Amygdala (tissue), 56 donors: Measurements from ENCODE around the gene FIGNL1.

Experiments
- DNase-seq, 56 donors: peaks; one replicate each; lab custom pipeline; 2025; lab: John Stamatoyannopoulos, UW

The FIGNL1 gene, protein sequence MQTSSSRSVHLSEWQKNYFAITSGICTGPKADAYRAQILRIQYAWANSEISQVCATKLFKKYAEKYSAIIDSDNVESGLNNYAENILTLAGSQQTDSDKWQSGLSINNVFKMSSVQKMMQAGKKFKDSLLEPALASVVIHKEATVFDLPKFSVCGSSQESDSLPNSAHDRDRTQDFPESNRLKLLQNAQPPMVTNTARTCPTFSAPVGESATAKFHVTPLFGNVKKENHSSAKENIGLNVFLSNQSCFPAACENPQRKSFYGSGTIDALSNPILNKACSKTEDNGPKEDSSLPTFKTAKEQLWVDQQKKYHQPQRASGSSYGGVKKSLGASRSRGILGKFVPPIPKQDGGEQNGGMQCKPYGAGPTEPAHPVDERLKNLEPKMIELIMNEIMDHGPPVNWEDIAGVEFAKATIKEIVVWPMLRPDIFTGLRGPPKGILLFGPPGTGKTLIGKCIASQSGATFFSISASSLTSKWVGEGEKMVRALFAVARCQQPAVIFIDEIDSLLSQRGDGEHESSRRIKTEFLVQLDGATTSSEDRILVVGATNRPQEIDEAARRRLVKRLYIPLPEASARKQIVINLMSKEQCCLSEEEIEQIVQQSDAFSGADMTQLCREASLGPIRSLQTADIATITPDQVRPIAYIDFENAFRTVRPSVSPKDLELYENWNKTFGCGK

DNA sequence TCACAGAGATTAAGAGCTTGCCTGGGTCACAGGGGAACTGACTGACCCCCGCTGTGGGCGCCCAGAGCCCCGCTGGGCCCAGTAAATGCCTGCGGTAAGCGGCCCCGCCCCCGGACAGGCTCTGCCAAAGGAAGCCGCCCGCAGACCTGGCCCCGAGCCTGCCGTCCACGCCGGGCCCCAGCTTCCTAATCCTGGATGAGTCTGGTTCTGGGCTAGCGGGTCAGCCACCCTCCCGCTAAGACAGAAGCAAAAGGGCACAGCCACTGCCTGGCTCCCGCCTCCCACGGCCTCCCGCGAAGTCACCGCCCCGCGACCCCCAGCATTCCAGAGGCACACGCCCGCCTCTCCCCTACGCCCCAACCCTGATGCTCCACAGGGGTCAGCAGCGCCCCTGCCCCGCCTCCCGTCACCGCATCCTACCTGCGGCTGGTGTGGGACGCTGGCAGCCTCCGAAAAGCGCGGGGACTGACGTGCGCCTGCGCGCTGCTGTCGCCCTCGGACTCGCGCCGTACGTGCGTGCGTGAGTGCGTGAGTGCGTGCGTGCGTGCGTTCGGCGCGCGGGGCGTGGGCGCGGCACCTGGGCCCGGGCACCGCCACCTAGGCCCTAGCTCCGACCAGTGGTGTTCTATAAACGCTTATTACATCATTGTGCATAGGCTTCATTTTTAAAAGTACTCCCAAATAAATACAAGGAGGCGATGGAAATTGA, at the start of gene FIGNL1:
Gene FIGNL1, minus strand, starts transcription at position 470 of the 709 bp plus-strand sequence. CDS start 3,063 bp downstream, outside the sequence.
- peak in 52 of 56 donors; percentile 11 to 83 (median 58) for DNase-seq

DNA sequence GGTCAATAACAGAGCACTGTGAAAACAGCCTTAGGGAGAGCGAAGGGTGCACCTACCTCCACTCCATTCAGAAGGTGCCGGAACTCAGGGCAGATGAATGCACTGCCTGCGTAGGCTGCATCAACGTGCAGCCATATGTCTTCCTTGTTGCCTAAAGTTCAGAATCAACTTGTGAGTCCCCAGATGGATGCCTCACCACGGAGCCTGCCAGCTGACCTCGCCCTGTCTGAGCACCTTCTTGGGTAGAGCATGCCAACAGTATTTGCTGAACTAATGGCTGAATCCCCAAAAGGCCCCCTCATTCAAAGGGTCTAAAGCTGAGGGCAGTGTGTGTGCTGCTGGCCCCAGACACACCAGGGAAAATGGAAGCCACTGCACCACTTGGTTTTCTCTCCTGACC, 48.9 kb upstream of the FIGNL1 start:
- no peak for DNase-seq

DNA sequence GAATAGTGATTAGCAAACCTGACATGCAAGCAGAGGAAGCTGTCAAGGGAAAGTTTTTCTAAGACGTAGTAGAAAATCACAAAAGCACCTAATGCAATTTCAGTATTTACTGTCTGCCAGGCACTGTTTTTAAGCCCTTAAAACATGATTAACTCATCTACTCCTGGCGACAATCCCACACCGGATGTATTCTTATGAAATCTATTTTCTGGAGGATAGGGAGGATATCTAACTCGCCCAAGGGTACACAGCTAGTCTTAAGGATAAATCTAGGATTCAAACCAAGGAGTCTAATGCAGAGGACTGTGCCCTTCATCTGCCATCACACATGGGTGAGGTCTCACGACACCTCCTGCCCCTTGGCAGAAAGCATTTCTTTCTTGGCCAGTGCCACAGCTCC, 47.8 kb upstream of the FIGNL1 start:
- no peak for DNase-seq

DNA sequence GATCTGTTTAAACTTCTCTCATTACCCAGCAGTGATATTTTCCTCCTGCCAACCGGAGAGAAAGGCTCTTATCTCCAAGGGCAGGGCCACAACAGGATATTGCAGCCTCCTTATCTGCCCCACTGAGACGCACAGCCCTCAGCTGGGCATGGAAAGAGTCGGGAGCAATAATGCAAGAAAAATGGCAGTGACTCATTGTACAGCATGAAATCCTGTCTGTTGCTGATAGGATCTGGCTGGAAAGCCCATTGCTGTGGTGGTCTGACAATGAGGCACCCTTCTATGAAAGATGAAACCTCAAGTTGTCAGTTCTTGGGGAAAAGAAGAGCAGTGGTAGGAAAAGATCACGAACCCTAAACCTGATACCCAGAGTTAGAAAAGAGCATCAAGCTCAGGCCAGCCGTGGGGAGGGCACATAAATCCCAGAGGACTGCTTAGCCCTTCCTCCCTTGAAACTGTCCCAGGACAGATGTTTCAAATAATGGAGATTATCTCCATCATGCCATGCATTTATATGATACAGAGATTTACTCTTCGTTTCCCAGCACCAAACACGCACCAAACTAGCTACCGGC, 47.0 kb upstream of the FIGNL1 start:
- DNase-seq, result no peak

DNA sequence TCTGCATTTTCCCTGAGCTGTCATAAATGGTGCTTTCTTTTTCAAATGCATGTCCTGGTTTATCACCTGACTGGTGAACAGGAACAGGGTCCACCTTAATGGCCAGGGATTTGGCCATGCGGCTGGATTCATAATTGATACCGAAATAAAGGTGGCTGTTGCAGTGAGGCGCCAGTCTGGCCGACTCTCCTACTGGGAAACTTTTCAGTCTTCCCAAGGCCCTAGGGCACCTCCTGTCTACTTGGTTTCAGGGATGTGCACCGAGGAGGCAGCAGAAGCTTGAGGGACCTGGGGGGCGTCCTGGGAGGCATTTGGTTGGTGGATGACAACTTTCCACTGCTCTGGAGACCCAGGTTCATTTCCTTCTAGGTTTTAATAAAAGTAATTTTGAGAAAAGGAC, 46.4 kb upstream of the FIGNL1 start:
- no peak for DNase-seq

DNA sequence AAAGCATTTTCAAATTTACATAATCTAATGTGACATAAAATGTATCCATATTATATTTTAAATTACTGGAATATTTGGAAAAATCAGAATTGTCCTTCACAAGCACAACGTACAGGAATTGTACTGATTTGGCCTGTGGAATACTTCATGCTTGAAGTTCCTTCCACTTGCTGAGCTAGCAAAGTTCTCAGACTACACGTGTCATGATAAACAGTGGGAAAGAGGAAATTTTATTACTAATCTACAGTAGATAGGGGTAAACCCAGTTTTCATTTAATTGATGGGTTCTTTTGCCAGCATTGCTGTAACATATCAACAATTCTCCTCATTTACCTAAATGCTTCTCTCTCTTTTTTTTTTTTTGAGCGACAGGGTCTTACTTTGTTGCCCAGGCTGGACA, 45.6 kb upstream of the FIGNL1 start:
- DNase-seq, result no peak

DNA sequence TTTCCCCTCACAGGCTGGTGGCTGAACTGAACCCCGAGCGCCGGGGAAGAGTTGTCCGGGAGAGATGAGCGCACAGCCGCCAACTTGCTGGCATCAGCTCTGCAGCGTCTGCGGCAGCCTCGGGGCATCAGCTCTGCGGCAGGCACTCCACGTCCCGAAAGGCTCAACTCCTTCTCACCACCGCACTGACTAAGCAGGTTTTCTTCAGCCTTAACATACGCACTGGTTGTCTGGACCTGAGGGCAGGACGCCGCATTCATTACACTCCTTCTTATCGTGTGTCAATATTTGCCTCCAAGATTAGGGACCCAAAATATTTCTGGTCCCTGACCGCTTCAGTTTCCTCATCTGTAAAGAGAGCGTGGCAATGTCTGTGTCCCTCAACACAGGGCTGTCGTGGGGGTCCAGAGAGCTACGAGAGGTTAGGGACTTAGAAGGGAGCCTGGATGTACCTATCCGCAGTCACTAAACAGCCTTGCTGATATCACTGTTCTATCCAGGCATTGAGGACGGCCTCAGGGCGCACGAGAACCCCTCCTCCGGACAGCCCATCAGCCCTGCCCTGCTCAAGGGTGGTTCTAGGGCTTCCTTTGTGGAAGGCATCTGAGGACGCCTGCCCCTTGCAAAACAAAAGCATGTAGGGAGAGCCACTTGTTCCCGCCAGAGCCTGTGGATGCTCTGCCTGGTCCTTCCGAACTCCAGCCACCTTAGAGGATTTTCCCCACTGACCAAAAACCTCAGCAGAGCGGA, 42.8 kb upstream of the FIGNL1 start:
- no peak for DNase-seq

DNA sequence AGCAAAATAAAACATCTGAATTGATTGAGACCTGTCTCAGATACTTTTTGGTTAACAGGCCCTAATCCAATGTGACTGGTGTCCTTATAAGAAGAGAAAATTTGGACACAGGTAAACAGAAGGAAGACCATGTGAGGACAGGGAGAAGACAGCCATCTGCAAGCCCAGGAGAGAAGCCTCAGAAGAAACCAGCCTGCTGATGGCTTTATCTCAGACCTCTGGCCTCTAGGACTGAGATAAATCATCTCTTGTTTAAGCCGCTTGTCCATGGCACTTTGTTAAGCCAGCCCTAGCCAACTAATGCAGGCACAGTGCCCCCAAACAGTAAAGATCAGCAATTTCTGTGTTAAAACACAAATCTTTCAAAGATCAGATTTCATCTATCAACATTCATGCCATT, 41.8 kb upstream of the FIGNL1 start:
- no peak for DNase-seq

DNA sequence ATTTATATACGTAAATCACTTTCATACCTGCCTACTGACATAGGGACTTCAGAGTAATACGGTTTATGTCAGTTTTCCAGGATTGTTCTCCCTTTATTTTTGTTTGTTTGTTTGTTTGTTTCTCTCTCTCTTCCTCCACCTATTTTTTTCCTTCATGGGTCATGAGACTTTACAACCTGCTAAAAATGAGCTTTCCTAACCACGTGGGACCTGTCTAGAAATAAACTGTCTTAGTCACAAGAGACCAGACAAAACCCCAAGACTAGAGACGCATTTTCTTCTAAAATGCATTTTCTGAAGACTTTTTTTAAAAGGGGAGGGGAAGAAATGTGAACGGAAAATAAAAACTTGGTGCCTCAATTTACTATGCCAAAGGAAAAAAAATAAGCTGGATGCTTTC, 41.1 kb upstream of the FIGNL1 start:
- DNase-seq, result no peak

DNA sequence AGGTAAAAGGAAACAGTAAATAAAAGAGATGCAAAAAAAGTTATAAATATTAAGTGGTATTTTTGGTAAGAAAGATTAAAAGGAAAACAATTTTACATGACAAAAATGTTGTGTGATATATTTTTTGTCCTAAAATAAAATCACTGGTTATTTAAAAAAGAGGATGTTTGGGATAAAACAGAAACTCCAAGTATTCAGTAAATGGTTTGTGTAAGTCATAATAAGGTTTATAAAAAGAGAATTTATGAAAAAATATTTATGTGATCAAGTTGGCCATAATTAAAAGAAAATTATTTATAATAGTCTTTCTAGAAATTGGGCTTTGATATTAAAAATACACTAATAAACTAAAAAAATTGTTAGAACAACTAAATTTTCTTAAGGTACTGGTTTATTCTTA, 38.2 kb upstream of the FIGNL1 start:
- DNase-seq, result no peak

DNA sequence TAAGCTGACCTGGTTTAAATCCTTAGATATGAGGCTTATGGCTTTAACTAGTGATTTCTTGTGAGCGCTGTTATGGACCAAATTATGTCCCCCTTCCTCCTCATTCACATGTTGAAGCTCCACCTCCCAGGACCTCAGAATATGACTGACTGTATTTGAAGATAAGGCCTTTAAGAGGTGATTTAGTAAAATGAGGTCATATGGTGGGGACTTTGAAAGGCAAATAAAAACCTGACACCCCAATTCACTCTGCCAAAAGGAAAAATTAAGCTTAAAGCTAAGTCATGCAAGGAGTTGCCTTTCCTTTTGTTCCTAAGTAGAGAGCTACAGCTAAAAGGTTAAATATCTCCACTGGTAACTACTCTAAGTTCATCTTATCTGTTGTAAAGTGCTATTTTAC, 36.4 kb upstream of the FIGNL1 start:
- no peak for DNase-seq

DNA sequence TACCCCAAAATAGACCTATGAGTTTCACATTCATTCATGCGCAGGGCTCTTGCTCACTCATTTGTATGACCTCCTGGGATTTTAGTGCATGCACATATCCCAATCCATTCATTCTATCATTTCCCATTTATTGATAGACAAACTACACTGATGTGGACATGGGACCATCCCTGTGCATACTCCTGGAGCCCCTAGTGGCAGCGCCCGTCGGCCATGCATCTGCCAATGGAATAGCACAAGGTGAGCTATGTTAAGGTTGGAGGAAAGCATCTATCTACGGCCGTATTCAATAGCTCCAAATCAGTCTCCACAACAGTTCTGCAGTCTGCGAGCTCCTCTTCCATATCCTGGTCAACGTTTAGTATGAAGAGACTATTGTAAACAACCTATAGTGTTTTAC, 31.7 kb upstream of the FIGNL1 start:
- no peak for DNase-seq

DNA sequence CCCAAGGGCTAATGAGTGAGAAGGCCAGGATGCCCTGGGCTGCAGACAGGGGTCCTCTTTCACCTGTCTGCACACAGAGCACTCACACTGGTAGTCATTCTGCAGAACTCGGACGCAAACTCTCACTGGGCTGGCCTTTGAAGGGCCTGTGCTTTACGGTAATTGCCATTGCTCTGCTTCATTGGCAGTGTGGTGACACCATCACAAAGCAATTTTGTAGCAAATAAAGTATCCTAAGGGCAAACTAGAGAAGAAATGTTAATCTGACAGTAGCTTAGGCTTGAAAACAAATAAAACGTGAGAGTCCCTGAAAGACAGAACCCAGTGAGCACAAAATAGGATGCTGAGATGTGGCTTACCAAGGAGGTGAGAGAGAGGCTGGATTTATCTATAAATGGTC, 30.6 kb upstream of the FIGNL1 start:
- no peak for DNase-seq

DNA sequence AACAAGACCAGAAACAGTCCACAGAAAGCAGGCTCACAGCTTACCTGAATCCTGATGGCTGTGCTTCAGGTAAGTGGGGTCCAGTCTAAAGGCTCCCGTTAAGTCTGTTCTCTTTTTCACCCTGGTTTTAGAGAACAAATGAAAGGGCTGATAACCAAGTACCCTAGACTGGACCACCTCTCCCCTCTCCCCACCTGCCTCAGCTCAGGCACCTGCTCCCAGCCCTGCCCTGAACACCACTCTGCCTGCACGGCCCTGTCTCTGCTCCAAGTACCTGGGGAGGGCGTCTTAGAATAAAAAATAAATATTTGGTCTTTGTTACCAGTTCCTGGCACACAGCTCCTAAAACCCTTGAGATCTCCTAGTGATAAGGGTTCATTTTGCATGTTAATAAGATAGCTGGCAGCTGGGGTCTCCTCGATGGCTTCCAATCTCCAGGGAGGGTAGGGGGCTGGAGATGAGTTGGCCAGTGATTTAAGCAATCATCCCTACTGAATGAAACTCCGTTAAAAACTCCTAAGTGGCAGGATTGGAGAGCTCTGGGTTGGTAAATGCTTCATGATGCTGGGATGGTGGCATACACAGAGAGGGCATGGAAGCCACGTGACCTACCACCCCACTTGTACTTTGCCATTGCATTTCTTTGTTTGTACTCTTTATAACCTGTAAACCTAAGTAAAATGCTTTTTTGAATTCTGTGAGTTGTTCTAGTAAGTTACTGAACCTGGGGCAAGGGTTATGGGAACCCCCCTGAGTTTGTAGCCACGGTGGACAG, 29.8 kb upstream of the FIGNL1 start:
- DNase-seq, result no peak

DNA sequence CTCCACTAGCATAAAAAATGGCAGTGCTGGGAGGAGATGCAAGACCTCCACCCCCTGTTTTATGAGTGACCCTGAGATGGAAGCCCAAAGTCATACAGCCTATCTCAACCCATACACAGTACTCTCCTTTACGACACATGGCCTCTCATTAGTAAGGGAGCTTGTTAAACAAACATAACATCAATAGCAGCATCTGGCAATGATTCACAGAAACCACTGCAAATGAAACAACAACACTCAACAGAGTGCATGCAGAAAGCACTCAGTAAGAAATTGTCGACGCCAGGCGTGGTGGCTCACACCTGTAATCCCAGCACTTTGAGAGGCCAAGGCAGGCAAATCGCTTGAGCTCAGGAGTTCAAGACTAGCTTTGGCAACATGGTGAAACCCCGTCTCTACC, 27.5 kb upstream of the FIGNL1 start:
- DNase-seq, result no peak

DNA sequence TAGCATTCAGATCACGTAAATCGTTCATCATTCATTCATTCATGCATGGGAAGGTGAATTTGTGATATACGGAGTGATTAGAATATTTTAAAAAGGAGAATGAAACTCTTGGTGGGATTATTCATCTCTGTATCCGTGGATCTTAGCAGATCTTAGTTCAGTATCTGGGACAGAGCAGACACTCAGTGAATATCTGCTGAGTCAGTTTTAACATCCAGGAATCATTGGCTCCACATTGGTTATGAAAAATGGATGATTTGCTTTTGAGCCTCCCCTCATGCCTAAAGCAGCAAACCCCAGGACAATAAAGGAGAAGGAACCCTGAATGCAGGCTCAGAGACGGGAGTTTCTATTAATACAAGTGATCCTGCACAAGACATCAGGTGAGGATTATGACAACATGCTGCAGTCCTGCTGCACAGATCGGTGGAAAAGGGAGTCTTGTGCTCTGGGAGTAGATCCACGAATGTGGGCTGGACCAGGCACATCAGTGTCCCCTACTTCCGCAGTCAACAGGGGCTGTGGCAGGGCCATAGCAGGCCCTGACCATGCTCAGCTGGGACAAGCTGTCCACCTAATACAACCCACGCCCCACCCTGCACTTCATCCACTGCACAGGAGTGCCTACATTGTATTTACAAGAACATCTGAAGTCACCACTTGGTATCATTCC, 26.9 kb upstream of the FIGNL1 start:
- no peak for DNase-seq

DNA sequence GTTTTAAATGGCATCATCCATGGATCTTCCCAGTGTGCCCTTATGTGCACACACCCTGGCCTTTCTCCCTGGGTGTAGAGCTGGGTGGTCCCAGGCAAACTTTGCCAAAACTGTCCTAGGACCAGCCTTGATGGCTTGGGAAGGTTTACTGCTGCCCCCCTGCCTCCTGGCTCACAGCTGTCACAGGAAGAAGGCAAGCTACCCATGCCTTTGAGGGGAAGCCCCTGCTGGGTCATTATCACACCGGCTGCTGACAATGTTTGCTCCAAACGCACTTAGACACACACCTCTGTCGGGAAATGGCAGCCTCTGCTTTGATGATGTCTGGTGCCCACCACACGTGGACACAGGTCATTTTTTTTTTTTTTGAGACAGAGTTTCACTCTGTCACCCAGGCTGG, 25.2 kb upstream of the FIGNL1 start:
- no peak for DNase-seq

DNA sequence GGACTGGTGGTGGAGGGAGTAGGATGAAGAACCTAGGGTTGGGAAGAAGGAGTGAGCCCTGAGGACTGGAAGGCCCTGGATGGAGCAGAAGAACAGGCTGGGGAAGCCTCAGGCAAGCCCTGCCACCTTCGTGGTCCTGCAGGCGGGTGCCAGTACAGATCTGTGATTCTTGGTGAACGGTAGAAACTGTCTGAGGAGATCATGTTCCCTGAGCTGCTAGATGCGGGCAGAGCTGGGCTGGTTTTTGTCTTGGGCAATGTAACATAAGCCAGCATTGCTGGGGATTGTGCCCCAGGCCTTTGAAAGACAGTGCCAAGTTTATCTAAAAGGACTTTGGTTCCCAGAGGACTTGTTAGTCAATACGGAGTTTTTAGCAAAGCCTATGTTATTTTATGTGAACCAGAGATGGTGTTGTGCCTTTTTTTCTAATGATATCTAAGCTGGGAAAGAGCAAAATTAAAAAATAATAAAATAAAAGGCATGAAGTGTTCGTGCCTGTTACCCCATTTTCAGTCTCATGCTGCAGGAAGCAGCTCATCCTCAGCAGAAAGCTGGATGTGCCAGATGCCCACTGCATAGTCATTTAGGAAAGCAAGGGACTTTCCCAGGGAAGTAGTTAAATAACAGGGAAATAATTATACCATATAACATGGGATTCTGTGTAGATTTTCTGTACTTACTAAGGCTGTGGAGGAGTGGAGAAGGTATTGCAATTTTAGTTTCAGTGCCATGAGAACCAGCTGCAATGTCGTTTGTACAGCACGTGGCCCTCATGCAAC, 24.4 kb upstream of the FIGNL1 start:
- DNase-seq, result no peak
